ENCODE data around the gene ERI3.

ERI3 gene

DNA sequence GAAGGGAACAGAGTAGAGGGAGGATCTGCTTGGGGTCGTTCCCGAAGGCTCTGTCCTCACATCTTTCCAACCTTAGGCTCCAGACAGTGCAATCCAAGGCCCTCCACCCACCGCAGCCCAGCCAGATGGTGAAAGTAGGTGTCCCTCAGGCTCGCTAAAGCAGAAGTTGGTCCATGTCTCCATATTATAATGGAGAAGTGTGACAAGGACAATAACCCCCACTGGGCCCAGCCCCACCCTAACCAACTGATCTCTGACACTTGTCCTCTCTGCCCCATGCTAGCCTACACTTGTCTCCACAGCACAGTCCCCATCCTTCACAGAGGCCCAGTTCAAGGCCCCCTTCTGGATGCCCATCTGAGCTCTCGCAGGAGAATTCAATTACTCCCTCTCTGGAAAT lies 93.1 kb downstream of the ERI3 start:
- Histone ChIP-seq H3K9me3 (ENCODE audit: low read length) (no peaks in the 10 kb centered on the region), H4K20me1 (ENCODE audit: insufficient read depth, low read length) (no peaks in the 10 kb centered on the region), H3K4me3 (ENCODE audit: low read depth, low read length, poor library complexity, severe bottlenecking) (no peak overlapping the region), H3K27ac (ENCODE audit: low read depth, low read length, poor library complexity, severe bottlenecking) (no peak overlapping the region), H3K9me2 (ENCODE audit: low read depth, low read length) (no peaks in the 10 kb centered on the region), H2AFZ (ENCODE audit: low read length) (no peak overlapping the region), H3K79me2 (ENCODE audit: insufficient read depth, low read length) (no peaks in the 10 kb centered on the region), H3K4me2 (ENCODE audit: low read length) (no peak overlapping the region), H3K9ac (ENCODE audit: low read length) (no peak overlapping the region), H3F3A (ENCODE audit: insufficient read depth, low read length) (no peaks in the 10 kb centered on the region), H3K36me3 (ENCODE audit: insufficient read depth, low read length) (peaks cover under 1% of the 10 kb centered on the region; the same call in 1 of the 2 replicates), H3K4me1 (ENCODE audit: insufficient read depth, low read length, severe bottlenecking) (no peaks in the 10 kb centered on the region), H3K27me3 (ENCODE audit: insufficient read depth, low read length) (no peaks in the 10 kb centered on the region)
- TF ChIP-seq, protein P1, sequence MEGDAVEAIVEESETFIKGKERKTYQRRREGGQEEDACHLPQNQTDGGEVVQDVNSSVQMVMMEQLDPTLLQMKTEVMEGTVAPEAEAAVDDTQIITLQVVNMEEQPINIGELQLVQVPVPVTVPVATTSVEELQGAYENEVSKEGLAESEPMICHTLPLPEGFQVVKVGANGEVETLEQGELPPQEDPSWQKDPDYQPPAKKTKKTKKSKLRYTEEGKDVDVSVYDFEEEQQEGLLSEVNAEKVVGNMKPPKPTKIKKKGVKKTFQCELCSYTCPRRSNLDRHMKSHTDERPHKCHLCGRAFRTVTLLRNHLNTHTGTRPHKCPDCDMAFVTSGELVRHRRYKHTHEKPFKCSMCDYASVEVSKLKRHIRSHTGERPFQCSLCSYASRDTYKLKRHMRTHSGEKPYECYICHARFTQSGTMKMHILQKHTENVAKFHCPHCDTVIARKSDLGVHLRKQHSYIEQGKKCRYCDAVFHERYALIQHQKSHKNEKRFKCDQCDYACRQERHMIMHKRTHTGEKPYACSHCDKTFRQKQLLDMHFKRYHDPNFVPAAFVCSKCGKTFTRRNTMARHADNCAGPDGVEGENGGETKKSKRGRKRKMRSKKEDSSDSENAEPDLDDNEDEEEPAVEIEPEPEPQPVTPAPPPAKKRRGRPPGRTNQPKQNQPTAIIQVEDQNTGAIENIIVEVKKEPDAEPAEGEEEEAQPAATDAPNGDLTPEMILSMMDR (IDR thresholded peaks at IDR 0.05; ENCODE audit: low read length) = no peak
- TF ChIP-seq EZH2 (IDR thresholded peaks at IDR 0.05; ENCODE audit: borderline replicate concordance, low read length) = no peak

DNA sequence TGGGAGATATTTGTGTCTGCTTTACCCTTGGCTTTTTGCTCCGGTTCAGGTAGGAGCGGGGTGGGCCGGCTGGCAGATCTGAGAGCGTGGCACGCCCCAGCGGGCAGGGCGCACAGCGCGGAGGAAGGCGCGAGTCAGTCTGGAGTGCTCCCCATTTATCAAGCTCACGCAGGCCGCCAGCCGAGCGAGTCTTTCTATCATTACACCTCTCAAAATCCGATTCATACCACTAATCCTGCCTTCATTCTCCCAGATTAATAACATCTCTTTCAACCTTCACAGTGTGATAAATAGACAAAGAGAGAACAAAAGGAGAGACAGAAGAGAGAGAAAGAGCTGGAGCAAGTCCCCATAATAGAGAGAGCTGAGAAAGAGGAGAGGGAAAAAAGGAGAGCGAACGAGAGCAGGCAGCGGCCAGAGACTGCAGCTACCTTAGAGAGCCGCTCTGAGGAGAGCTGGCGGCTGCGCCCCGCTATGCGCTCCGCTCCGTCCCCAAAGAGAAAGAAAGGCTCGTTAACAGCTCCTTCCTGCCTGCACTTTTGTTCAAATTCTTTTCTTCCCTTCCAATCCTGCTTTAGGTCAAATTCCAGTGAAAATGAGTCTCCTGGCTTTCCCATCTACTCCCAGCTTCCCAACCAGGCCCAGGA lies 93.8 kb downstream of the ERI3 start:
- H3K9ac ChIP-seq (ENCODE audit: low read length) = no peak overlapping the region

DNA sequence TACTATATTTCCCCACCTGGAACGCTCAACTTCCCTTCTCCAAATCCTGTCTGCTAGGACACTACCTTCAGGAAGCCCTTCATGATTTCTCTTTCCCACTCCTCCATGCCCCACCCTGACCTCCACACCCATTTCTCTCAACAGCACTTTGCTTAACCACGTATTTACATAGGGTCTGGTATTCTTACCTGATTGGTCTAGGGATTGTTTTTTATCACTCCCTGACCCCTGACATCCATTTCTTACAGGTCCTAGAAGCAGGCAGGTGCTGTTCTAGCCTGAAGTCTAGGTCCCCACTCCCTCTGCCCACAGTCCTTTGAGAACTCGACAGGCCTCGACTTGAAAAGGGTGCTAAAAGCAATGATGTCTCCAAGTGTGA lies 94.3 kb downstream of the ERI3 start:
- peaks cover 8% of the 10 kb centered on the region for H3K36me3 ChIP-seq (ENCODE audit: insufficient read depth, low read length)
- H3K27ac ChIP-seq (ENCODE audit: low read depth, low read length, poor library complexity, severe bottlenecking) = no peak overlapping the region
- no peak overlapping the region for H3K4me3 ChIP-seq (ENCODE audit: low read depth, low read length, poor library complexity, severe bottlenecking)
- no peaks in the 10 kb centered on the region for H3K9me2 ChIP-seq (ENCODE audit: low read depth, low read length)
- H3F3A ChIP-seq (ENCODE audit: insufficient read depth, low read length) = no peaks in the 10 kb centered on the region
- H3K4me2 ChIP-seq (ENCODE audit: low read length) = no peak overlapping the region
- no peaks in the 10 kb centered on the region for H3K79me2 ChIP-seq (ENCODE audit: insufficient read depth, low read length)
- no peaks in the 10 kb centered on the region for H3K9me3 ChIP-seq (ENCODE audit: low read length)
- TF ChIP-seq, protein P1 (IDR thresholded peaks at IDR 0.05; ENCODE audit: low read length) = no peak
- no peak for TF ChIP-seq EZH2 (IDR thresholded peaks at IDR 0.05; ENCODE audit: borderline replicate concordance, low read length)
- H3K27me3 ChIP-seq (ENCODE audit: insufficient read depth, low read length) = no peaks in the 10 kb centered on the region
- no peak overlapping the region for H3K9ac ChIP-seq (ENCODE audit: low read length)
- no peaks in the 10 kb centered on the region for H3K4me1 ChIP-seq (ENCODE audit: insufficient read depth, low read length, severe bottlenecking)
- H4K20me1 ChIP-seq (ENCODE audit: insufficient read depth, low read length) = no peaks in the 10 kb centered on the region
- H2AFZ ChIP-seq (ENCODE audit: low read length) = no peak overlapping the region

More for the DNA sequence above, 93.8 kb downstream of the ERI3 start:
- Histone ChIP-seq H4K20me1 (ENCODE audit: insufficient read depth, low read length) (no peaks in the 10 kb centered on the region), H3K4me3 (ENCODE audit: low read depth, low read length, poor library complexity, severe bottlenecking) (no peak overlapping the region), H3K36me3 (ENCODE audit: insufficient read depth, low read length) (peaks cover 7% of the 10 kb centered on the region), H3K9me2 (ENCODE audit: low read depth, low read length) (no peaks in the 10 kb centered on the region), H3K4me2 (ENCODE audit: low read length) (no peak overlapping the region), H2AFZ (ENCODE audit: low read length) (no peak overlapping the region), H3F3A (ENCODE audit: insufficient read depth, low read length) (no peaks in the 10 kb centered on the region), H3K27me3 (ENCODE audit: insufficient read depth, low read length) (no peaks in the 10 kb centered on the region), H3K4me1 (ENCODE audit: insufficient read depth, low read length, severe bottlenecking) (no peaks in the 10 kb centered on the region), H3K27ac (ENCODE audit: low read depth, low read length, poor library complexity, severe bottlenecking) (no peak overlapping the region), H3K9me3 (ENCODE audit: low read length) (no peaks in the 10 kb centered on the region), H3K79me2 (ENCODE audit: insufficient read depth, low read length) (no peaks in the 10 kb centered on the region)
- TF ChIP-seq, protein P1 (IDR thresholded peaks at IDR 0.05; ENCODE audit: low read length) = no peak
- TF ChIP-seq EZH2 (IDR thresholded peaks at IDR 0.05; ENCODE audit: borderline replicate concordance, low read length) = no peak
